COR-L47 (cell line): ENCODE results near the gene RIPK4.

Experiments
- DNase-seq: peaks from one replicate; lab custom pipeline; 2025; lab: John Stamatoyannopoulos, UW

Gene RIPK4

DNA sequence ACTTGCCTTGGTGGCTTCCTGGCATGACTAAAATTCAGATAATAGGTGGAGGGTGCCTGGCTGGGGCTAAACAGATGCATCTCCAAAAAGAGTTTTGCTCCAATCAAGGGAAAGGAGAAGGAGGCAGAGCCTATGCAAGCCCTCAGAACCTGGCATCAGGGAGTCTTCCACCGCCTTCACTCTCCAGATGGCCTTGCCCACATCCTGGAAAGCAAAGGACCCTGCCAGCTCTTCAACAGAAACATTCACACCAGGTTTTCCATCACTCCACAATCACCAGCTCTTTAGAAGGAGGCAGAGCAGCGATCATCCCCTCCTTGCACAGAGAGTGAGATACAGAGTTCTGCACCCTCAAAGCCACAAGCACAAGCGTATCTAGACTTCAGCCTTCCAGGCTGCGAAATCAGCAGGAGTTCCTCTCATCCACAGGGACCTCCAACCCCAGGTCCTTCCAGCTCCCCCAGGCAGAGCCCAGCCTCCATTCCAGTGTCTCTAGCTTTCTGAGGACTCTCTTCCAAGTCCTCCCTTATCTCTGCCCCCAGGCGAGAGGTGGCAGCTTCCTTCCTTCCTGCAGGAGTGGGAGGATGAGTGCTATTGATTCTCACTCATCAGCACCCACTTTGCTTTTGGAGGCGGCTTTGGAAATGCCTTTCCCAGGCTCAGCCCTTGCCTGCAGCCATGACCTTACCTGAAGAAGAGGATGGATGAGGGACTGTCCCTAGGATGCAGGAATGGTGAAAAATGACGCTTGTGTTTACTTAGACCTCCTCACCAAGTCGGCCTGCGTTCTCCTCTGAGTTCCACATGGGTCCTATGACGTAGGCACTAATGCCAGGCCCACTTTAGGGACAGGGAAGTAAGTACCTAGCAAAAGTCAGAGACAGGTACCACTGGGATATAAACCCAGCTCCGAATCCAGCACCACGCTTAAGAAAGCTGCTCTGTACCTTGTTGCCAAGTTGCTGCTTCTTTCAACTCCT, 75.4 kb downstream of the RIPK4 start:
- no peak for DNase-seq
